NCI-H187 treated with DMSO at 0.1 percent for 48 hours (cell line): ENCODE results near the gene MSH5.

Experiments used
- DNase-seq: peaks from one replicate; lab custom pipeline; 2025; lab: John Stamatoyannopoulos, UW

MSH5 gene

DNA sequence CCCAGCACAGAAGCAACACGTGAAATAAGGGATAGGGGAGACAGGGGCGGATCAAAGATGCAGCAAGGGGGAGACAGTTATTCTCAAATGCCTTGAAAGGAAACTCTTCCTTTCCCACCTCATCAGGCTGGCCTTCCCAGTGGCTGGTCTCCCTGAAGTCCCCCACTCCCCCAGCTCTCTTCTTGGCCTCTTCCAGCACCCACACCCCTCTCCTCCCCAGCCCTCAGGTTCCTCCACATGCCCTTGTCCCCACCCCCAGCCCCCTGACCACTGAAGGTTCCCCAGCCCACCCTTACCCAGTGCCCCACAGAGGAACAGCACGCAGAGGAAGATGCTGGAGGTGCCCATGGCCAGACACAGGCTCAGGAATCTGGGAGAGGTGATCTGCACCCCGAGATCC is 26.3 kb upstream of the MSH5 start:
- DNase-seq: no peak

DNA sequence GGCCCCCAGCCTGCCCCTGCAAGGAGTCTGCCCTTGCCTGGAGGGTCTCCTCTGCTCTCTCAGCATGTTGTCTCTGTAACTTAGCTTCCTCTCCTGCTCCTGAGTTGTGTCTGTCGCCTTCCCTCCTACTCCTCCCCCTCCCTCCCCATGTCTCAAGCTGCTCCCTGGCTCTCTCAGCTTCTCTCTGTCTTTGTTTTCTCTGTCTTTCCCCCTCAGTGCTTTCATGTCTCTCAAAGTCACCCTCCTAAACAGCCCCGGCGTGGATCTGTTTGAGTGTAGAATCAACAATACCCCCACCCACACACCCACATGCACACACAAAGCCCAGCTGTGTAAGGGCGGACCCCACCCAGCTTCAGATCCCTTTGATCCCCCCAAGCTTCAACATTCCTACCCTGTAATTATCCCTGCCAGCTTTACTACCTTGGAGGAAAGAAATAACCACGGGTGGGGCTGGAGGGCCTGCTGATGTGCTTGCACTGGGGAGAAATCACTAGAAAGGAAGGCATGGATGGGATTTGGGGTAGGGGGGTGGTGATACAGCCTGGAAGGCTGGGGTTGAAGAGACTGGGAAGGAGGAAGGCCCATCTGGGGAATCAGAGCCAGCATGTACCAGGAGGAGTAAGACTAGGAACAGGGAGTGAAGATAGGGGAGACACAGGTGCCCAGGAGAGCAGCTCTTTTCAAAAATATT is 25.7 kb upstream of the MSH5 start:
- no peak for DNase-seq

DNA sequence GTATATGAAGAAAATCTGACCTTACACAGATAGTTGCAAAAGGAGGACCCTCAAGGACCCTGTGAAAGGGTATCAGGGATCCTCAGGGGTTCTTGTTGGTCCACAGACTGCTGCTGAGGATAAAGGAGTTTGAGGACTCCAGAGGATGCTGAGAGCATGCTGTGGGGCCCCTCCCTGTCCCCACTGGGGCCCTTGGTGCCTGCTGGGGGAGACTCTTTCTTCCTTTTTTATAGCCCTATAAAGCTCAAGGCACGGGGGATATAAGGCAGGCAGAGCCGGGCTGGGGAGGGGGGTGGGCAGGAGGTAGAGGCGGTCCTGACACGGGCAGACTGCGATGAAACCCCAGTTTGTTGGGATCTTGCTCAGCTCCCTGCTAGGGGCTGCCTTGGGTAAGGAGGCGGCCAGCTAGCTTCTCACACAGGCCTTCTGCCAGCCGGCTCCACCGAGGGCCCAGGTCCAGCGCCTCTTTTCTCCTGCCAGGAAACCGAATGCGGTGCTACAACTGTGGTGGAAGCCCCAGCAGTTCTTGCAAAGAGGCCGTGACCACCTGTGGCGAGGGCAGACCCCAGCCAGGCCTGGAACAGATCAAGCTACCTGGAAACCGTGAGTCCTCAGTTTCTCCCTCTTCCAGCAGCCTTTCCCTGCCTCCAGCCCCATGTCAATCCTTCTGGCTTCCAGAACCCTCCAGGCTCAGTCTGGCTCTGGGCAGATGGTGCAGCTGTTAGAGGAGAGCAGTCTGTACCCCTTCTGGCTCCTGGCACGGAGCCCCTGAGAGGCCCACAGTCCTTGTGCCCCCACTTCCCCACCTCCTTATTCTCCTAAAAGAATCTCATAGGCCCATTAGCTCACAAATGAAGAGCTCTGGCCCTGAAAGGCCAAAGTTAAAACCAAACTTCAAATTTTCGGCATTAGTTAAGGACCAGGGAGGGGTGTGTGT is 24.5 kb upstream of the MSH5 start, which contains the start of gene LY6G6D:
Gene LY6G6D (plus strand): TSS at position 327 of the 937 bp plus-strand sequence. CDS start 8 bp downstream, at position 335.
- DNase-seq: no peak

DNA sequence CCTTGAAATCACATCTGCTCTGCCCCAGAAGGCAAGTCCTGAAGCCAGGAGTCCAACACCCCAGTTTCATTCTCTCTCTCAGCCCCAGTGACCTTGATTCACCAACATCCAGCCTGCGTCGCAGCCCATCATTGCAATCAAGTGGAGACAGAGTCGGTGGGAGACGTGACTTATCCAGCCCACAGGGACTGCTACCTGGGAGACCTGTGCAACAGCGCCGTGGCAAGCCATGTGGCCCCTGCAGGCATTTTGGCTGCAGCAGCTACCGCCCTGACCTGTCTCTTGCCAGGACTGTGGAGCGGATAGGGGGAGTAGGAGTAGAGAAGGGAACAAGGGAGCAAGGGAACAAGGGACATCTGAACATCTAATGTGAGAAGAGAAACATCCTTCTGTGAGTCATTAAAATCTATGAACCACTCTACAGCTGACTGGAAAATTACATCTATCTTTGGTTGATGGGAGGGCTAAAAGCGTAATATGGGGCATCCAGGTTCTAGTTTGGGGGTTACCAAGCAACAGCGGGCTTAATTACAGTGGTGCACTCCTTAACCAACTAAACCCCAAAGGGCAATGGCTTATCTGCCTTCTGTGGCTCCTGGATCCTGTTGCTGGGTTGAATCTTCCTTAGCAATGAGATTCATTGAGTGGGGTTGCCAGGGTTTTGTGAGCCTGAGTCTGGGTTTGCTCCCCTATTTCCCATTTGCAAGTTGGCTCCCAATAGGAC is 22.1 kb upstream of the MSH5 start:
- no peak for DNase-seq

GRCh38 chr6:31718265-31718664 is 21.5 kb upstream of the MSH5 start:
- DNase-seq: no peak

DNA sequence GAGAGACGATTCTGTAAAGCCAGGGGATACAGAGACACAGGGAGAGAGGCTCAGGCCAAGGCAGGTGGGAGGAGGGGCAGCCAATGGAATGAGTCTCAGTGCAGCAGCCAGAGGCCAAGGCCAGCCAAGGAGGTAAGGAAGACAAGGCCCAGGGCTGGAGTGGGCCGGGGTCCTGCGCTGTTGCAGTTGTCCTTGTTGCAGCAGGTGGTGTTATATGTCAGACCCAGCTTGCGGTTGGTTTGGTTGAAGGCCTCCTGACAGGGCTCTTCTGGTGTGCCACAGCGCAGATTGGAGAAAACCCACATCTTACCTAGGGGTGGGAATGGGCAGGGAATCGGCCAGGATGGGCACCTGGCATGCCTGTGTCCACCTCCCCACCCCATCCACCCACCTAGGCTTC is 20.8 kb upstream of the MSH5 start:
- DNase-seq: no peak

GRCh38 chr6:31720196-31720770 is 19.5 kb upstream of the MSH5 start:
- DNase-seq: no peak

DNA sequence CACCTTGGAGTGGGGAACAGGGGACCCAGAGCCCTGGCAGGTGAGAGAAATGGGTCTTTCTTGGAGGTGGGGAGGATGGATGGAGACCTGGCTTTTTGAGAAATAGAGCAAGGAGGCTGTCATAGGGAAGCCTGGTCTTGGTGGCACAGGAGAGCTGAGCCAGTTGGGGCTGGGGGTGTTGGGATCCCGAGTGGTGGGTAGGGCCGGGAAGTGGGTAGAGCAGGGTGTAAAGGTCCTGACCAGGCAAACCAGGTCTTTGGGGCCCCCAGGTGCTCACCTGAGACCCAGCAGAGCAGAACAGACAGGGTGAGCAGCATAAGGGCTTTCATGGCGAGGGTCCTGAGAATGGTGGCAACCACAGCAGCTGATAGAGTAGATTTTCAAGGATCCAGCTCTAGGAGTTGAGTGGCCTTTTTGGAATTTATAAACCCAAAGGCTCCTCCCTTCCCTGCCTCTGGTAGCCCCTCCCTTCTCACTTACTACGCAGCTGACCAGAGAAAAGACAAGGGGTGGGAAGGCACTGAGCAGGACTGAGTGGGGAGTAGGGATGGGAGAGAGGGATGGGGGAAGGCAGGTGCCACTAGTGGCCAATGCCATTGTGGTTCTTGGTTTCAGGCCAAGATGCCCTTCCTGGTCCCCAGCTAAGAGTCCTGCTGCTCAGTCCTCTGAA is 18.3 kb upstream of the MSH5 start, which contains the start of gene LY6G6C:
Gene LY6G6C (minus strand): TSS at position 396 of the 670 bp plus-strand sequence. CDS start 67 bp downstream, at position 329.
- DNase-seq: no peak

DNA sequence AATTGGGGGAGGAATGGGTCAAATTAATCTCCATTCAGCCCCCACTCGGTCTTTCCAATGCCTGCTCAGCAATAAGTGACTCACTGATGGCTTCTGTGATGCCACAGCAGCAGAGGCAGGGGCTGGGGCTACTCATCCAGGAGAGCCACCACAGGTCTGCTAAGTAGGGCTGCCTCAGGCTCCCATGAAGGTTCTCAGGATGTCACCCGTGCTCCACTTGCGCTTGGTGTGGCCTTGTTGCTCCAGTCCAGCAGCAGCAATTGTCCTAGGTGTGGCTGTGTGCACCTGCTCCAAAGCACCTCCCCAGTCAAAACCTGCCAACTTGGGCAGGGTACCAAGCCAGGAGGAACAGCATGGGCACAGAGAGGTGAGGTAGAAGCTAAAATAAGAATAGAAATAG is 17.6 kb upstream of the MSH5 start:
- no peak for DNase-seq

GRCh38 chr6:31723245-31723979 is 16.4 kb upstream of the MSH5 start, which contains the start of gene MPIG6B:
MPIG6B (plus strand) TSS chr6:31723373; CDS start chr6:31723384, 11 bp downstream.
- DNase-seq: no peak

- no peak for DNase-seq
Observed at GRCh38 chr6:31723980-31724691, 15.7 kb upstream of the MSH5 start.

DNA sequence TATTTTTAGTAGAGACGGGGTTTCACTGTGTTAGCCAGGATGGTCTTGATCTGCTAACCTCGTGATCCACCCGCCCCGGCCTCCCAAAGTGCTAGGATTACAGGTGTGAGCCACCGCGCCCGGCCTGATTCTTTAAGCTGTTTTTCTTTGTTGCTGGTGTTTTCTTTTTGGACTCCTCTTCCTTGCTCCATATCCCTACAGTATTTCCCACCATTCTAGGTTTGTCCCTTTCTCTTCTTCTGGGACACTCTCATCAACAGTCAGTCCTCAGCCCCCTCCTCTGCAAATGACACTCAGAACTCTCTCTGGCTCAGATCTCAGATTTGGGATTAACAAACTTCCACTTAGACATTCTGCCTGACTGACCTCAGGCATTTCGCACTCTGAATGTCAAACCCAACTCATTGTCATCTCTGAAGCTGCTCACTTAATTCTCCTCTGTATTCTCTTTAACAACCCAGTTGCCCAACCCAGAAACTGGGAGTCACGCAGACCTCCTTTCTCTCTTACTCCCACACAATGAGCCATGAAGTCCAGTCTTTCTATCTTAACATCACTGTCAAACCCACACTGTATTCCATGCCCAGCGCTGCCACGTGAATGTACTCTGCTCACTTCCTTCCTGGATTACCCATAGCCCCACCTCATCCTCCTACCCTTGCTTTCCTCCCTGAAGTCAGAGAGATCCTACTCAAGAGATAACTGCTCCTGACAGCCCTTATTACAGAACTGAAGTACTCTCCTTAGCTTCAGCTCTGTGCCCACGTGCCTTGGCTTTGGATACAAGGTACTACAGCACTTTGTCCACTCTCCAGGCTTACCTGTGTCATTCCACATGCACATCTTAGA is 14.1 kb upstream of the MSH5 start:
- no peak for DNase-seq

- no peak for DNase-seq
Observed at GRCh38 chr6:31727034-31727716, 12.6 kb upstream of the MSH5 start.

- no peak for DNase-seq
Observed at GRCh38 chr6:31727717-31728671, 11.8 kb upstream of the MSH5 start.

- no peak for DNase-seq
Observed at GRCh38 chr6:31728767-31729514, 10.9 kb upstream of the MSH5 start, which contains the start of gene DDAH2. DDAH2 (minus strand) TSS chr6:31729299; CDS start chr6:31729161, 138 bp downstream.

DNA sequence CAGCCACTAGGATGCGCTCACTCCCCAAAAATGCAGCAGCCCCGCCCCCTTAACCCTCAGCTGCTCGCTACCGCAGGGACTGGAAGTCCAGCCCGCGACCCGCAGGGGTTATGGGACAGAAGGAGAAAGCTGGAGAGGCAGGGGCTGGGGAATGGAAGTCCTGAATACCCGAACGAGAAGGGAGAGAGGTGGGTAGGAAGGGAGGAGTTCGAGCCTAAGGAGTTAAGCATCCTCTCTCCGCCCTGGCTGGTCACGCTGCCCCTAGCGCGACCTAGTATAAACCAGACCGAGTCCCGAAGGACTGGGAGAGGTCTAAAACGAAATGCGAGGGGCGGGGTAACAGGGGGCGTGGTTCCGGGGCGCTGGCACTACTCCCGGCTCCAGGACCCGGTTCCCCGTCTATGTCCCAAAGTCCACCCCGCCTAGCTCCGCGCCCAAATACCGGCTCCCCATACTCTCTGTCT is 10.3 kb upstream of the MSH5 start:
- no peak for DNase-seq
